Stimulated activated CD4-positive, alpha-beta T cell treated with anti-CD3 and anti-CD28 coated beads, Interleukin-12 subunit alpha, Interleukin-12 subunit beta, amount 100 ng/mL, for 24 hours (primary cell): ENCODE measurements around the gene HTR3E.

Source experiments
- DNase-seq, 2 experiments: peaks; one replicate each; pipeline ENCODE4 v3.0.0-alpha.2; 2020; ENCODE audit warnings: low read depth in 2 of 2

HTR3E gene

GRCh38 chr3:184155644-184156521, 59.0 kb downstream of the HTR3E start:
- DNase-seq, result peak in 1 of 2 experiments; percentile 43

DNA sequence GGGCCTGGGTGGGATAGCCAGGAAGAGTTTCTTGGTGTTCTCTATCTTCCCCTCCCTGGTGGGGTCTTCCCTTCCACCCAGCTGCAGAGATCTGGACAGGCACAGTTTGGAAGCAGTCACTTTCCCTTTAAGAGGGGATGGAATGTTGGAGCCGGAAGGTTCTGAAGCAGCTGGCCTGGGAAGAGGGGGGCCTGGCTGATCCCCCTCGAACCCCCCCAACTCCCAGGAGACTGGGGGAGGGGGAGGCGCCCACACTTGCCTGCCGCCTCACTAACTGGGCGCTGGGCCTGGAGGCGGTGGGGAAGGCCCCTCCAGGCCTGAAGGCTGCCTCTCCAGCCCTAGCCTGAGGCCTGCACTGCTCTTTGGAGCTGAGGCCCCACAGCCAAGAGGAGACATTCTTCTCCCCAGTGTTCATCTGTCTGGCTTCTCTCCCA, 59.7 kb downstream of the HTR3E start:
- DNase-seq, result no peak
